A172 (cell line): ENCODE results near the gene HEXIM2. TPM values are rescaled to one million over a fixed set of nuclear protein-coding genes. Genes with fewer than 3 reads are reported as not detected.
A peak's percentile ranks its signal among the peaks of the same experiment; 100 is the strongest.
"Not testable (repeated sequence)": the region's sequence is repeated elsewhere in the genome, so short reads cannot be mapped to it uniquely, and the experiment has no call there.

Source experiments
- DNase-seq: peaks from one replicate; pipeline ENCODE4 v3.0.0-alpha.2; 2015; ENCODE audit warnings: low spot score
- total RNA-seq: library from RNA; depleted of rRNA; stranded (reverse); fragments of >200 nt; shearing (Covaris generic); gene quantifications from 2 replicates; pipeline ENCODE4 v1.2.3, GENCODE V29; 2014; rRNA removed

The HEXIM2 gene, protein sequence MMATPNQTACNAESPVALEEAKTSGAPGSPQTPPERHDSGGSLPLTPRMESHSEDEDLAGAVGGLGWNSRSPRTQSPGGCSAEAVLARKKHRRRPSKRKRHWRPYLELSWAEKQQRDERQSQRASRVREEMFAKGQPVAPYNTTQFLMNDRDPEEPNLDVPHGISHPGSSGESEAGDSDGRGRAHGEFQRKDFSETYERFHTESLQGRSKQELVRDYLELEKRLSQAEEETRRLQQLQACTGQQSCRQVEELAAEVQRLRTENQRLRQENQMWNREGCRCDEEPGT
- total RNA-seq, result 10.1 and 19.9 TPM in 2 replicates

- DNase-seq, result peak; percentile 100
Measured at GRCh38 chr17:45161288-45162024, at the start of gene HEXIM2. HEXIM2 (plus strand) TSS chr17:45161875; CDS start chr17:45162794, 919 bp downstream.

GRCh38 chr17:45112559-45113423 is 48.9 kb upstream of the HEXIM2 start:
- DNase-seq, result no peak

- DNase-seq, result no peak
Measured at GRCh38 chr17:45113424-45113754, 48.3 kb upstream of the HEXIM2 start.

GRCh38 chr17:45114117-45114932 is 47.4 kb upstream of the HEXIM2 start:
- no peak for DNase-seq

DNA sequence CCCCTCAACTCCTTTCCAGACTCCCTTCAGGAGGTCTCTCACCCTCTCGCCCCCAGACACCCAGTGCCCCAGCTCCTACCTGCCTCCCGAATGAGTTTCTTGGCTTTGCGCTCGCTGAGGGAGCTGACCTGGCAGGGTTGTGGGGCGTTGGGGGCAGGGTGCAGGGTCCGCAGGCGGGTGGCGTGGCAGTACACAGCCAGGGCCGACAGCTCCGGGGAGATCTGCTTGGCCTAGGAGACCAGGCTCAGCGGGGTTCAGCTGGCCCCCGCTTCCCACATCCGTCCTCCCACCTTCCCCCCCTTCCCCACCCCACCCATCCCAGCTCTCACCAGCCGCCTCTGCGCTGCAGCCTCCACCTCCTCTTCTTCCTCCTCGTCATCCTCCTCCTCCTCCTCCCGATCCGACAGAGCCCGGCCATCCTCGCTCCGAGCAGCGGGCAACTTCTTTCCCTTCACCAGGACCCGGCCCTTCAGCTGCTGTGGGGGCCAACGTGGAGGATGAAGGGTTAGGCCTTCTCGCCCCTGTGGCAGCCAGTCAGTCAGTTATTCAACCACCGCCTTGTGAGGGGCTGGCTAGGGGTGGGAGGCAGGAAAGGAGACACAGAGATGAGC is 46.6 kb upstream of the HEXIM2 start:
- no peak for DNase-seq

DNA sequence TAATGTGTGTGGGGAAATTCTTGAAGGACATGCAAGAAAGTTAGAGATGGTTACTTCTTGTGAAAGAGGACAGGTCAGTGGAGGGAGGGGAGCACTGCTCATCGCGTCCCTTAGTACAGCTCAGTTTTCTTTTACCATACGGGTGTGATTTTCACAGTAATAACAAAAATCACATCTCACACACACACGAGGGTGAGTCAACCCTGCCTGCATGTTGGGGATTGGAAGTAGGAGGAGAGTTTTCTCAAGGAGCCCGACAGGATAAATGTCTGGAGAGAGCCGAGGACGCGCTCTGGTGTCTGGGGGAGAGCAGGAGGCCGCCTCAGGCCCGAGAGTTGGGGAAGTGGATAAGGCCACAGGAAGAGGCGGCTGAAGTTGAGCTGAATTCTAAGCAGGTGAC is 45.8 kb upstream of the HEXIM2 start:
- no peak for DNase-seq

- DNase-seq, result no peak
Measured at GRCh38 chr17:45116434-45117016, 45.1 kb upstream of the HEXIM2 start.

- no peak for DNase-seq
Measured at GRCh38 chr17:45117334-45117733, 44.3 kb upstream of the HEXIM2 start.

DNA sequence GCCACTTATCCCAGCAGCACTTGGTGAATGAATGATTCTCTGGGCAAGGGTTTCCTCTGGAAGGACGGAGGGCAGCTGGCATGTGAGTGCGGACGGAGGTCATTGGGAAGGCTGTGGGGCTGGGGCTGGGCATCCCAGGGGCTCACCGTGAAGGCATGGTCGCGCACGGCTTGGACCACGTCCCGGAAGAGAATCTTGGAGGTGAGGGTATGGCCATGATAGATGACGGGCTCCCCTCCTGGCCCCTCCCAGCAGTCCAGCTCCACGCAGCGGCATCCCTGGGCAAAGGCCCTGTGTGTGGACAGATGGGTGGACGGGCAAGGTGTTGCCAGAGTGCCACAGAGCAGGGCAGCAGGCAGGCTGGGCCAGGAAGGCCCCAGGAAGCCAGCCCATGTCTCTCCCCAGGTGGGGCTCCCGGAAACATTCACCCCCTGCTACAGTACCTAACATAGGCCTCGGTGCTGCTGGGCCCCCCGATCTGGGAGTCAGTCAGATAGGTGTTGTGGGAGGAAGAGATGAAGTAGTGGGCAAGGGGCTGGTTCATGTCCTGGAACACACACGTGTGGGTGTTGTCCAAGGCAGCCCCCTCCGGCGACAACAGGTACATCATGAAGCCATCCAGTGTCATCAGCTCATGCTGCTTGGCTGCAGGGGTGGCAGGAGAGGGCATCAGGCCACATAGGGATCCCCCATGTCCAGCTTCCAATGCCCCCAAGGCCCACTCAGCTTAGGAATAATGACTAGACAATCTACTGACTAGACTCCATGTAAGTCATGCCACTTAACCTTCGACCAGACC is 43.6 kb upstream of the HEXIM2 start:
- DNase-seq, result no peak

DNA sequence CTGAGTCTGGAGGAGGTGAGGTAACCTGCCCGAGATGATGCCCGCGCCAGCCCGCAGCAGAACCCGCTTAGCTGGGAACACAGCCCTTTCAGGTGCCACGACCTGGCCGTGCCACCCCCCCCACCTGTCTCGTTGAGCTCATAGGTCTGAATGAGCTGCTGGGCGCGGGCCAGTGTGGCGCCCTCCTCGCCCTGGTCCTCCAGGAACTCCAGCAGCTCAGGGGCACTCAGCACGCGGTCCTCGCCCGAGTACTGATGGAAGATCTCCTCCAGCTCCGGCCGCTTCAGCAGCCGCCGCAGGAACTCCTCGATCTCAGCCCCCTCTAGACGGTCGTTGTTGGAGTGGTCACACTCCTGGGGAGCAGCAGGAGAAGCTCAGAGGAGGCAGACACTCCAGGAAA is 43.0 kb upstream of the HEXIM2 start:
- DNase-seq, result no peak

GRCh38 chr17:45119964-45120363 is 41.7 kb upstream of the HEXIM2 start:
- DNase-seq, result no peak

GRCh38 chr17:45120558-45120957 is 41.1 kb upstream of the HEXIM2 start:
- DNase-seq, result no peak

DNA sequence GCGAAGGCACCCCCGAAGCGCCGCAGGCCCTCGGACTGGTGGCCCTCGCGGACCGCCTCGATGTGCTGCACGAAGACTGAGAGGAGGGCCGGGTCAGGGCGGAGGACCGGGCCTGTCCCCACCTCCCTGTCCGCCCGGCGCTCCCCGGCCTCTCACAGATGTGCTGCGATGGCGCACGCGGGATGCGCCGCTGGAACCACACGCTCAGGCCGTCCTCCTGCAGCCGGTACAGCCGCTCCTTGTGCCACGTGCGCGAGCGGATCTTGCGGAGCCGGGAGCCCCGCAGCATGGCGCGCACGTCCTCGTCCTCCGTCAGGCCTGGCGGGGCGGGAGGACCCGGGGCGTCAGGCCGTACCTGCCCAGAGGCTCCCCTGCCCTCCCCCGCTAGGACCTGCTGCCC is 40.6 kb upstream of the HEXIM2 start:
- no peak for DNase-seq

DNA sequence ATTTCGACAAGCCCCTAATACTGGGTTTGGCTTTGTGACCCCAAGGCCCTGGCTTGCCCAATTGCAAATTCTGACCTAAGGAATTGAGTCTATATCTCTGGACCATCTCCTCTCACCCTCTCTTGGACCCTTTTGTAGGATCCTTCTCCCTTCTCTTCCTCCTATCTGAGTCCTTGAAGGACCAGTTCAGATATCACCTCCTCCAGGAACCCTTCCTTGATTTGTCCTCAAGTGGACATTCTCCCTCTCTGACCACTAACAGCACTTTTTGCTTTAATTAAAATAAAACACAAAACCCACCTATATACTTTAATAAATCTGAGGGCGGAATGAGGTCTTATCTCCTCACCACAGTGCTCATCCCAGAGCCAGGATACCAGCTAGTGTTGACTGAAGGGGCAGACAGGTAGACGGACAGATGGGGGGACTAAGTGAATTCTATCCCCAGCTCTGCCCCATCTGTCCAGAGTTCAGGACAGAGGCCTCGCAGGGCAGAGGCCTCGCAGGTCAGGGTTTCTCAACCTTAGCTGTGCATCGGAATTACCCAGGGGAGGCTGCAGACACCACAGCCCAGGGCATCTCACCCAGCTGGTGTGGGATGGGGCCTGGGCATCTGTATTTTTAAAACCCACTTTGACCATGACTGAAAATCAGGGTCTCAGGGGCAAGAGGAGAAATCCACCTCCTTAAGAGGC is 38.5 kb upstream of the HEXIM2 start:
- DNase-seq, result no peak

DNA sequence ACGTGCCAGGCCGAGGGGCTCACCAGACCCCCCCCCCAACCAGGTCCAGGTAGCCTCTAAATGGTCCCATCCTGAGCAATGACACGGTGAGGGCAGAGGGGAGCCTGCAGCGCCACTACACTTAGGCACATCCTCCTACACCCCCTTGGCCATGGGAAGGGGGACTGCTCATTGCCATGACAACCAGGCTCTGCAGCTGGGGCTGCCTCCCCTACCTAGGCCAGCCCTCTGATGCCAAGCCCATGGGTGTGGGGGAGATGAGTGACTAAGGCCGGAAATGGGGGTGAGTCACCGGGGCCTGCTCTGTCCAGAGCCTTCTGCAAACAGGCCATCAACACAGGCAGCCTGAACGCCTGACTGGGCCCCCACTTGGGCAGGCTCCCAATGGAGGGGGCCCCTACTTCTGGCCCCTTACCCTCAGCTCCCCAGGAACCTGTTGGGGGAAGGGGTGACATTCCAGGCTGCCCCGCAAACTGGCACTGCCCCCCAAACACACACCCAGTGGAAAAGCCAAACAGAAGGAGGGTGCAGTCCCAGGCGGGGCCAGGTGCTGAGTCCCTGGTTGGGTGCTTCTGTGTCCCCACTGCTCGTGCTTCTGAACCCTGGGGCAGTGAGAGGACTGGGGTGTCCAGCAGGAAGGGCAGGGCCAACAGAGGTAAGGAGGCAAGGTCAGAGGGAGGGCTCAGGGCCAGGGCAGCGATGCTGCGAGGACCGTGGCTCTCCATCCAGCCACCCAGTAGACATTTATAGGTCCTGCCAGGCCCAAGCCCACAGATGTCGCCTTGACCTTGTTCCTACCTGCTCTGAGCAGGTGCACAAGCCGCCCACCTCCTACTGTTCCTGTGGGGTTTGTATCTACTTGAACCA is 37.5 kb upstream of the HEXIM2 start:
- DNase-seq, result peak; percentile 99

GRCh38 chr17:45124797-45125122 is 36.9 kb upstream of the HEXIM2 start:
- not testable (repeated sequence) for DNase-seq

GRCh38 chr17:45125509-45125908 is 36.2 kb upstream of the HEXIM2 start:
- DNase-seq, result no peak

DNA sequence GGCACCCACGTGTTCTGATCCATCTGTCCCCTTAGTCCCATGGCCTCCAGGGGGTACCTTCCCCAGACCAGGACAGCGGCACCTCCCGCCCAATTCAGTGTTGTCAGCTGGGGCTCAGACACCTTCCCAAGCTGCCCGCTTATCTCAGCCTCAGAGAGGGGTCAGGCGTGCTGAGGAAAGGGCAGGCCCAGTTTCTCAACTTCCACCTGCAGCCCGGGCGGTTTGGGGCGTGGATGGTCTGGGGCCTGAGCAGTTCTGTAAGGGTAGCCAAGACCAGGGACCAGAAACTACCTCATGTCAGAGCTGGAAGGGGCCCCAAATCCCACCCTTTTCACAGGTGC is 34.5 kb upstream of the HEXIM2 start:
- no peak for DNase-seq
